ENCODE measurements around the gene LRP5. TPM values are rescaled to one million over a fixed set of nuclear protein-coding genes. Genes with fewer than 3 reads are reported as not detected.

Gene LRP5
- total RNA-seq, 1 experiment from 2014 or later, result 32.8 TPM

DNA sequence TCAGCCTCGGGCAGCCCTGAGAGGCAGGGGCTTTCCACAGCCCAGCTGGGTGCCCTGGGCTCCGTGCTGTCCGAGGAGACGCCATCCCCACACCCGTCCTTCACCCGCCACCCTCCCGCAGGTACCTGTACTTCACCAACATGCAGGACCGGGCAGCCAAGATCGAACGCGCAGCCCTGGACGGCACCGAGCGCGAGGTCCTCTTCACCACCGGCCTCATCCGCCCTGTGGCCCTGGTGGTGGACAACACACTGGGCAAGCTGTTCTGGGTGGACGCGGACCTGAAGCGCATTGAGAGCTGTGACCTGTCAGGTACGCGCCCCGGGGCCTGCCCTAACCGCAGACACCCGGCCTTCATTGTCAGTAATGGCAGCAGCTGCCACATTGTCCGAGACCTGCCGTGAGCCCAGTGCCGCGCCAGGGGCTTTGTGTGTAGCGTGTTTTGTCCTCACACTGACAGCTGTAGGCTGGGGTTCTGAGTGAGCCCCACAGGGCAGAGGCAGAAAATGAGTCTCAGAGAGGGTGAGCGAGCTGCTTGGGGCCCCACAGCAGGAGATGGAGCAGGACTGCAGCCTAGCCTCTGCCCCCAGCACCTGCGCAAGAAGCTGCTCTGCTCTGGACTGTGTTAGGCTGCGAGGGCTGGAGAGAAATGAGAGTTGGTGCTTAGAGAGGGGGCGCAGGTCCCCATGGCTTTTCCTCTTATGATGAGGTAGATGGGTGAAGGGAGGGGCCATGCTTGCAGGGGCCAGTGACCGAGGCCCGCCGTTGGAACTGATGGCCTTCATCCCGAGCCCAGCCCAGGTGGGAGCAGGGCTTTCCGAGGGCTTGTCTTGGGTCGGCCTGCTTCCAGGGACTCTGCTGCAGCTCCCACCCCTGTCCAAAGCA, 112.8 kb downstream of the LRP5 start:
- no peak for DNase-seq (ENCODE audit: unreplicated experiment)
- Mint-ChIP-seq H3K27ac (ENCODE audit: low read depth, unreplicated experiment) (no peak overlapping the region), H3K4me3 (ENCODE audit: unreplicated experiment) (no peak overlapping the region), H3K9me3 (ENCODE audit: unreplicated experiment) (peaks cover 9% of the 10 kb centered on the region), H3K27me3 (ENCODE audit: insufficient read depth, unreplicated experiment) (no peaks in the 10 kb centered on the region), H3K4me1 (ENCODE audit: insufficient read depth, unreplicated experiment) (no peaks in the 10 kb centered on the region), H3K36me3 (ENCODE audit: insufficient read depth, unreplicated experiment) (peaks cover 67% of the 10 kb centered on the region)
- TF ChIP-seq, protein P1, sequence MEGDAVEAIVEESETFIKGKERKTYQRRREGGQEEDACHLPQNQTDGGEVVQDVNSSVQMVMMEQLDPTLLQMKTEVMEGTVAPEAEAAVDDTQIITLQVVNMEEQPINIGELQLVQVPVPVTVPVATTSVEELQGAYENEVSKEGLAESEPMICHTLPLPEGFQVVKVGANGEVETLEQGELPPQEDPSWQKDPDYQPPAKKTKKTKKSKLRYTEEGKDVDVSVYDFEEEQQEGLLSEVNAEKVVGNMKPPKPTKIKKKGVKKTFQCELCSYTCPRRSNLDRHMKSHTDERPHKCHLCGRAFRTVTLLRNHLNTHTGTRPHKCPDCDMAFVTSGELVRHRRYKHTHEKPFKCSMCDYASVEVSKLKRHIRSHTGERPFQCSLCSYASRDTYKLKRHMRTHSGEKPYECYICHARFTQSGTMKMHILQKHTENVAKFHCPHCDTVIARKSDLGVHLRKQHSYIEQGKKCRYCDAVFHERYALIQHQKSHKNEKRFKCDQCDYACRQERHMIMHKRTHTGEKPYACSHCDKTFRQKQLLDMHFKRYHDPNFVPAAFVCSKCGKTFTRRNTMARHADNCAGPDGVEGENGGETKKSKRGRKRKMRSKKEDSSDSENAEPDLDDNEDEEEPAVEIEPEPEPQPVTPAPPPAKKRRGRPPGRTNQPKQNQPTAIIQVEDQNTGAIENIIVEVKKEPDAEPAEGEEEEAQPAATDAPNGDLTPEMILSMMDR (IDR thresholded peaks at IDR 0.05; ENCODE audit: unreplicated experiment), result no peak
- intact Hi-C loops (cut with micrococcal nuclease), result no loop called here
- ChIA-PET CTCF (interaction anchor here (0.7 to 1.3 kb wide), 2 partner anchors 42 to 127 kb away, joined by 3 to 4 read pairs; no protein-coding TSS in a partner anchor), POLR2A (no interaction called here)
- no TSS peak for BruUV-seq (replicated peaks)

DNA sequence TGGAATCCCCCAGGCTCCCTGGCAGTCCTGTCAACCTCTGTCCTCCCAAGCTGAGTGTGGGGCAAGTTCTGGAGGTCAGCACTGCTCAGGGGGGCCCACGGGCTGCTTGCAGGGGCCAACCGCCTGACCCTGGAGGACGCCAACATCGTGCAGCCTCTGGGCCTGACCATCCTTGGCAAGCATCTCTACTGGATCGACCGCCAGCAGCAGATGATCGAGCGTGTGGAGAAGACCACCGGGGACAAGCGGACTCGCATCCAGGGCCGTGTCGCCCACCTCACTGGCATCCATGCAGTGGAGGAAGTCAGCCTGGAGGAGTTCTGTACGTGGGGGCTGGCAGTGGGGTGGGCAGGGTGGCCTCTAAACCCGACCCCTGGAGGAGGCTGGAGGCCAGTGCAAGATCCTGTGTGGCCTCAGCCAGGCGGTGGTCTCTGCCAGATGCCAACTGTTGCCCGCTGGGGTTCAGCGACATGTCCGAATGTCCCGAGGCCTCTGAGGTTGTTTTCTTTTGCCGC, 113.5 kb downstream of the LRP5 start:
- no peaks in the 10 kb centered on the region for H3K27me3 Mint-ChIP-seq (ENCODE audit: insufficient read depth, unreplicated experiment)
- H3K27ac Mint-ChIP-seq (ENCODE audit: low read depth, unreplicated experiment), result no peak overlapping the region
- ChIA-PET CTCF (interaction anchor here (1.3 kb wide), 1 partner anchor 127 kb away, joined by 3 read pairs; no protein-coding TSS in a partner anchor), POLR2A (no interaction called here)
- no peak overlapping the region for H3K4me3 Mint-ChIP-seq (ENCODE audit: unreplicated experiment)
- TF ChIP-seq, protein P1 (IDR thresholded peaks at IDR 0.05; ENCODE audit: unreplicated experiment), result no peak
- intact Hi-C loops (cut with micrococcal nuclease), result no loop called here
- no peak for DNase-seq (ENCODE audit: unreplicated experiment)
- H3K4me1 Mint-ChIP-seq (ENCODE audit: insufficient read depth, unreplicated experiment), result no peaks in the 10 kb centered on the region
- H3K36me3 Mint-ChIP-seq (ENCODE audit: insufficient read depth, unreplicated experiment), result peaks cover 68% of the 10 kb centered on the region
- BruUV-seq (replicated peaks), result no TSS peak
- peaks cover 9% of the 10 kb centered on the region for H3K9me3 Mint-ChIP-seq (ENCODE audit: unreplicated experiment)

DNA sequence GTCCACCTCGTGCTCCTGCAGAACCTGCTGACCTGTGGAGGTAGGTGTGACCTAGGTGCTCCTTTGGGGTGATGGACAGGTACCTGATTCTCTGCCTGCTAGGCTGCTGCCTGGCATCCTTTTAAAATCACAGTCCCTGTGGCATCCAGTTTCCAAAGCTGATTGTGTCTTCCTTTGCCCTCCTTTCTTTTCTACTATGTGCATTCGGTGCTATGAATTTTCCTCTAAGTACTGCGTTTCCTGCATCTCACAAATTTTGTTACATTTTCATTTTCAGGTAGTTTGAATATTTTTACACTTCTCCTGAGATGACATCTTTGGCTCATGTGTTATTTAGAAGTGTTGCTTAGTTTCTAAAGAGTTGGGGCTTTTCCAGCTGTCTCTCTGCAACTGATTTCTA, 117.3 kb downstream of the LRP5 start:
- Mint-ChIP-seq H3K36me3 (ENCODE audit: insufficient read depth, unreplicated experiment) (peaks cover 60% of the 10 kb centered on the region), H3K27me3 (ENCODE audit: insufficient read depth, unreplicated experiment) (no peaks in the 10 kb centered on the region), H3K4me3 (ENCODE audit: unreplicated experiment) (no peak overlapping the region), H3K4me1 (ENCODE audit: insufficient read depth, unreplicated experiment) (no peaks in the 10 kb centered on the region), H3K27ac (ENCODE audit: low read depth, unreplicated experiment) (no peak overlapping the region), H3K9me3 (ENCODE audit: unreplicated experiment) (peaks cover 9% of the 10 kb centered on the region)
- DNase-seq (ENCODE audit: unreplicated experiment), result no peak
- CTCF ChIA-PET, result no interaction called here
- intact Hi-C loops (cut with micrococcal nuclease), result no loop called here
- BruUV-seq (replicated peaks), result no TSS peak
- TF ChIP-seq, protein P1 (IDR thresholded peaks at IDR 0.05; ENCODE audit: unreplicated experiment), result no peak
- POLR2A ChIA-PET, result no interaction called here

DNA sequence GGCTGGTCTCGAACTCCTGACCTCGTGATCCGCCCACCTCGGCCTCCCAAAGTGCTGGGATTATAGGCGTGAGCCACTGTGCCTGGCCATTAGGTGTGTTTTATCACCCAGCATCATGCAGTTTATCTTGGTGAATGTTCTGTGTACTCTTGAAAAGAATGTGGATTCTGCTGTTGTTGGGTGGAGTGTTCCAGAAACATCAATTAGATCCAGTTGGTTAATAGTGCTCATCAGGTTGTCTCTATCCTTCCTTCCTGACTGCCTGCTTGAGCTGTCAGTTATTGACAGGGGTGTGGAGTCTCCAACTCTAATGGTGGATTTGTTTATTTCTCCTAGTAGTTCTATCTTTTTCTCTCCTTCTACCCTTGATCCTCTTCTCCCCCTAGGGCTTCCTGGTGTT, 118.0 kb downstream of the LRP5 start:
- peaks cover 9% of the 10 kb centered on the region for H3K9me3 Mint-ChIP-seq (ENCODE audit: unreplicated experiment)
- no peak overlapping the region for H3K4me3 Mint-ChIP-seq (ENCODE audit: unreplicated experiment)
- ChIA-PET CTCF (no interaction called here), POLR2A (no interaction called here)
- H3K27ac Mint-ChIP-seq (ENCODE audit: low read depth, unreplicated experiment), result no peak overlapping the region
- H3K4me1 Mint-ChIP-seq (ENCODE audit: insufficient read depth, unreplicated experiment), result no peaks in the 10 kb centered on the region
- no TSS peak for BruUV-seq (replicated peaks)
- TF ChIP-seq, protein P1 (IDR thresholded peaks at IDR 0.05; ENCODE audit: unreplicated experiment), result no peak
- intact Hi-C loops (cut with micrococcal nuclease), result no loop called here
- H3K36me3 Mint-ChIP-seq (ENCODE audit: insufficient read depth, unreplicated experiment), result peaks cover 54% of the 10 kb centered on the region
- DNase-seq (ENCODE audit: unreplicated experiment), result no peak
- H3K27me3 Mint-ChIP-seq (ENCODE audit: insufficient read depth, unreplicated experiment), result no peaks in the 10 kb centered on the region

Data from MCF 10A (cell line).